GM19372 (cell line): ENCODE measurements around the gene MAPKAP1.
"Not testable (repeated sequence)": the region's sequence is repeated elsewhere in the genome, so short reads cannot be mapped to it uniquely, and the experiment has no call there.

ENCODE experiments used
- ATAC-seq: cut with Tn5 transposase; IDR thresholded peaks from one replicate; pipeline ENCODE4 v1.9.1; 2021; ENCODE audit warnings: mild to moderate bottlenecking, low read depth, moderate library complexity; ENCODE audit not compliant: unreplicated experiment

The MAPKAP1 gene

DNA sequence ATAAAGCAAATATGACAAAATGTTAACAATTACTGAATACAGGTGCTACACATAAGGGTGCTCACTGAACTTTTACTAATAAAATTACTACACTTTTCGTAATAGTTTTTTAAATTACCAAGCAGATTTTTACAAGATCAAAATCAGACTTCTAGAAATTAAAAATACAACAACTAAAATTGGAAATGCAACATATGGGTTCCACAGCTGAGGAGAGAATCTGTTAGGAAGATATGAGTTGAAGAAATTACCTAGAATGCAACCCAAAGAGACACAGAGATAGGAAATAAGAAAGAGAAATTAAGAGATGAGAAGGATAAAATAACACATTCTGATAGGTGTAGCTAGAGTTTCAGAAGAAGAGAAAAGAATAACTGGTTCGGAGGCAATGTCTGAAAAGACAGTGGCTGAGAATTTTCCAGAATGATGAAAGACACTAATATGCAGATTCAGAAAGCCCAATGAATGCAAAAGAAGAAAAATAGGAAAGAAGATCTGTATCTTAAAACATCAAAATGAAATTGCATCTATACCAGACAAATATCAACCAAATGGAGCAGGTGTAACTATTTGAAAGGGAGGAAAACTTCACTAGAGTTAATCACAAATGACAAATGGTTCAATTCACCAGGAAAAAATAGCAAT, 95.8 kb downstream of the MAPKAP1 start:
- ATAC-seq: no peak

DNA sequence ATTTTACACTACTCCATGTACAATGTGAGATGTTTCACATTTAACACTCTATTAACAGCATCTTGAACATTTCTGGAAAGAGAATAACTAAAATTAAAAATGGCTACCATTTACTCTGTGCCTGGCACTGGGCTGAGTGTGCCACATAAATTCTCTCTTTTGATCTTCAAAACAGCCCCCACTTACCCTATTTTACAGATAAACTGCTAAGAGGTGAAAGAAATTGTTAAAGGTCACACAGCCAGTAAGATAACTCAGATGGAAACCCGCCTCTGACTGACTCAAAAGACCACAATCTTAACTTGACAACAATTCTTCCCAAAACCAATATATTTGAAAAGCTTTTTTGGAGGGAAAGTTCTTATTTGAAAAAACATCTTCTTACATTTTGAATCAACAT, 97.3 kb downstream of the MAPKAP1 start:
- ATAC-seq: no peak

DNA sequence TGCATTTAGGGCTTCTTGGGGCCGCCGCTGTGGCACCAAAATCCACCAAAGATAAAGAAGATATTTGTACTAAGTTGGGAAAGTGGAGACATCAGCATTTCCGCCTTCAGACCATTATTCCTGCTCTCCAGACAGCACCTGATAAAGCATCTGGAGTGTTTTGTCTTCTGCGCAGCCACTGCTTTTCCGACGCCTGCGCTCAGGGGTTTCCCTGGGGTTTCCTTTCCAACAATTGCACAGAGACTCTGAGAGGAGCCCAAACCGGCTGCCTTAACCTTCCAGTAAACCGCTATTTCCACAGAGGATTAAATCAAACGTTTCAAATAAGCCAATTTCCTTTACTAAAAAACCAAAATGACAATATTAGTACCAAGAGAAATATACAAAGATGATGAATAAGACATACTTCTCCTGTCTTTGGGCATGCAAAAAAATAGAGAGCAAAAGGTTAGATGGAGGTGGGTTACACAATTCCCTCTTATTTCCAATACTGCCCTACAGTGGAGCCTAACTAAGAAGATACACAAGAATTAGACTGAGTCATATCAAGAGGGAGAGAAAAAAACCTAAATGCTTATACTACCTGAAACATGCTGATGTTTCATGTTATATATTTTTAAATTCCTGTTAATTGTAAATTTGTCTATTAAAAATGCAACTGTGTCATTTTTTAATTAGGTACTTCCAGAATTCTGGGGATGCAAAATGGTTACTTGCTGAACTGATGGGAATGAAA, 98.4 kb downstream of the MAPKAP1 start:
- ATAC-seq: no peak

DNA sequence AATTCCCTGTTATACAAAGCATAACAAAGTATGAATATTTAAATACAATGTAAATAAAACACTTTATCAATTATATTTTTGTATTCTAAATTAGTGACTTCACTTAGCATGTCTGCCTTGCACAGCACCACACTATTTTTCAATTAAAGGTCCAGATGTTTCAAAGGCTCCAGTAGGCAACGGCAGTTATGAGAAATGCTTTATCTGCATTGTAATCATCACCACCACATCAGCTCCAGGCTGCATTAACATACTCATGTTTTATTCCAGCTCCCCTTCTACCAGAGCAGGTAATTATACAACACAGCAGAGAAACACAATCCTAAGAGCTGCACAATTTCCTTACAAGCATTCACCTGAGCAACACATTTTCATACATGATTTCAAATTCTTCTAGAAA, 102.8 kb downstream of the MAPKAP1 start:
- no peak for ATAC-seq

DNA sequence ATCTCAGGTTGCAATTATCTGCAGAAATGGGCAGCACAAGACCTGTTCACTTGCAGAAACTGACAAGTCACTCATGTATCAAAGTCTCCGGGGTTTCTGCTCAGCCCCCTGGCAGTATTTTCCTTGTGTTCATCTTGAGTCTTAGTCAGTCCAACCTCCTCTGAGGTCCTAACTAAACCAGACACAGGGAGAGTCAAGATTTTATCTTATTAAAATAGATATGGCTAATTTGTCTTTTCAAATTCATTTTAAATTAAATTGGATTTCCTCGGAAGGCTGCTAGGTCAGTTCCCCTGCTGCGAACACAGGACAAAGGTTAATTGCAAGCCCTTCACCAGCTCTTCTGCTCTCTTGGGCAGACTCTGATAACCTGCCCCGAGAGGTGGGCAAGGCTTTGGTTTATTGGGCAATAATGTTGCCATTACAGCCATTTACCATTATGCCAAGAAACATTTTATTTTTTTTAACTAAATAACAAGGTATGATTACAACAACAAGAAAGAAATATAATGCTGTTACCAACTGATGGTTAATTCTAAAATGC, 103.5 kb downstream of the MAPKAP1 start:
- no peak for ATAC-seq

DNA sequence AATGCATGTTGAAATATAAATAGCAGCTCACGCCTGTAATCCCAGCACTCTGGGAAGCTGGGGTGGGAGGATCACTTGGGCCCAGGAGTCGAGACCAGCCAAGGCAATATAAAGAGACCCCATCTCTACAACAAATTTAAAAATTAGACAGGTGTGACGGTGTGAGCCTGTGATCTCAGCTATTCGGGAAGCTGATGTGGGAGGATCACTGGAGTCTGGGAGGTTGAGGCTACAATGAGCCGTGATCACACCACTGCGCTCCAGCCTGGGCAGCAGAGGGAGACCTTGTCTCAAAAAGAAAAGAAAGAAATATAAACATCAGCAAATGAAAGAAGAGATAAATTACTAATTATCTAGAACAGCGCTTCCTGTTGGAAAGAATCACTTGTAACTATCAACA, 105.0 kb downstream of the MAPKAP1 start:
- no peak for ATAC-seq

DNA sequence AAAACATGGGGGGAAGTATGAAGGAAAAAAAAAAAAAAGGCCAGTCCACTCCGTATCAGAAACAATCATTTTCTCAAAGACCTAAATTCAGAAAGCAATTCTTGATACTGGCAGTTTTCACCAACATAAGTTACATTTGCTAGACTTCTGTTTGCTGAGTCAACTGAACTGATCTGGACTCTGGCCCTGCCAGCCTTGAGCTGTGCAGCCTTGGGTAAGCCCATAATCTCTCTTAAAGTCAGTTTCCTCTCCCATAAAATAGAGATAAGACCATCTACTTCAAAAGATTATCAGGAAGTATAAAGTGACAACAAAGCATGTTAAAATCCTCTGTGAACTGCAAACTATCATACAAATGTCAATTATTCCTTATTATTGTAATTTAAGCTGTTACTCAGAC, 106.8 kb downstream of the MAPKAP1 start:
- no peak for ATAC-seq

DNA sequence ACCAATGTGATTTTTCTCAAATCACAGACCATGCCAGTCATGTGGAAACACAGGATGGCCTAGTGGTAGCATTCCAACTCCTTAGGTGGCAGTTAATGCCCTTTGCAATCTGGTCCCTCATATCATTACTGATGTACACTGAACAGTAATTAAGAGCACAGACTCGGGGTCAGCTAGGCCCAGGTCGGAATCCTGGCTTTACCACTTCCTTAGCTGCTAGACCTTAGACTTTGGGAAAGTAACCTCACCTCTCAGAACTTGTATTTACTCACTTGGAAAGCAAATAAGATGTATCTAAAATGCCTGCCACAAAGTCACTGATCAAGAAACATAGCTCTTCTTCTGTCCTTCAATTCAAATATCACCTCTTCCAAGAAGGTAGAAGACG, 112.8 kb downstream of the MAPKAP1 start:
- no peak for ATAC-seq

DNA sequence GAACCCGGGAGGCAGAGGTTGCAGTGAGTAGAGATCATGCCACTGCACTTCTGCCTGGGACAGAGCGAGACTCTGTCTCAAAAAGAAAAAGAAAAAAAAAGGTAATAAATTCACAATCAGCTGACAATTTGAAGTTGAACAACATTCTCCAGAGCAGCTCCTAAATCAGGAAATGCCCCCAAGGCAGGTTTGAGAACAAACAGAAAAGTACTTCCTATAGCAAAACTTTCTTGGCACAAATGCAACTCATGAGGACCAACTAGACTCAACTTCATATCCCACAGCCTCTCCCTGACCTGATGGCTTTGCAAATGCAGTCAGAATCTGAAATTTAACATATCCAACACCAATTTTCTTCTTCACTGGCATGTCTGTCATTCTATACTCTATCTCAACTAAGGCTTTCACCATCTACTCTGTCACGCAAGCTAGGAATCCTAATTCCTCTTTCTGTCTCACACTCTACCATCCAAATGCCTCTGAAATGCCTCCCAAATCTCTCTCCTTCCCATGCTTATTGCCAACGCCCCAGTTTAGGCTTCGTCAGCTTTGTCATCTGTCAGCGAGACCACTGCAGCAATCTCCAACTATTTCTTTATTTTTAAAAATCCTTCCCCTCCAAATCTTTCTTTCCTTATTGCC, 113.3 kb downstream of the MAPKAP1 start:
- no peak for ATAC-seq

DNA sequence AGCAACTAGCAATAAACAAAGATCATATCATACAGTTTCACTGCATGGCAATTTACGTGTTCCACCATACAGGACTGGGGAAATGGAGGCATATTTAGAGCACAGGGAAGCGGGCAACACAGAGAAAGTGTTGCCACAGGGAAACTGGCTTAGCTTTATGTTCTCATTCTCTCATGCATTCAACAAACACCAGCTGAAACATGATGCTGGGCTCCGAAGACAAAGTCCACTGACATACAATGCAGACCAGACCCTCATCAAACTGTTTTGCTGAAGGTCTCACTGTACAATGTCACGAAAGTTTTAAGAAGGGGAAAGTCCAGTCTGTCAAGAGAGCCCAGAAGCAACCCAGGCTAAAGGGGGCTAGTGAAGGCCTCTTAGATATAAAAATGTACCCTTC, 115.1 kb downstream of the MAPKAP1 start:
- no peak for ATAC-seq

DNA sequence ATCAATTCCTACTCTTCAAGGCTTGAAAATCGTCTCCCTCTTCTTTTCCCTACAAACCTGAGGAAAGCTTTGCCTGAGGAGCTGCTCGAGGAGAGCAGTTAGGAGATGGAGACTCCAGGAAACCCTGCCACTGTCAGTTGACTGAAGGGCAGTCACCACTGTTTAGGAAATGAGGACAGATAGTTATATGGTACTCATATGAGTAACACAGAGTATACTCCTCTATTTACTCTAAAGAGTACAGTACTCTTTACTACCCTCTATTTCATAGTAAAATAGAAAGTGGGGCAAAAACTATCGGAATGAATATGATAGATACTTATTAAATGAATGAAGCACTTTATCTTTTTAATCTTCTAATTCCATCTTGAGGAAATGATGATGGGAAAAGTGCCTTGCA, 115.8 kb downstream of the MAPKAP1 start:
- no peak for ATAC-seq

DNA sequence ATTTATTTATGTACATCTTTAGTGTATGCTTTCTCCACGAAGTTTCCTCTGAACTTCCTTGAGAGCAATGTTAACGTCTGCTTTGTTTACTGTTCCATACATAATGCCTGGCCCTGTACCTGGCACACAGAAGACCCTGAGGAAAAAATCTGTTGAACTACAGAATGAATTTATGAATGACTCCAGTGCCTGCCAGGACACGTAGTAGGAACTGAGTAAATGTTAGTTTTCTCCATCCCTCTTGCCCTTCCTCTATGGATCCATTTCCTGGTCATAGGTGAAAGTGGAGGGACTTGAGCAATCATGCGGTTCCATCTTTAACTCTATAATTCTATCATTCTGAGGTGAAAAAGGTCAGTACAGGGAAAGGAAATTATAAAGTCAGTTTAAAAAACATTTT, 117.7 kb downstream of the MAPKAP1 start:
- ATAC-seq: no peak

DNA sequence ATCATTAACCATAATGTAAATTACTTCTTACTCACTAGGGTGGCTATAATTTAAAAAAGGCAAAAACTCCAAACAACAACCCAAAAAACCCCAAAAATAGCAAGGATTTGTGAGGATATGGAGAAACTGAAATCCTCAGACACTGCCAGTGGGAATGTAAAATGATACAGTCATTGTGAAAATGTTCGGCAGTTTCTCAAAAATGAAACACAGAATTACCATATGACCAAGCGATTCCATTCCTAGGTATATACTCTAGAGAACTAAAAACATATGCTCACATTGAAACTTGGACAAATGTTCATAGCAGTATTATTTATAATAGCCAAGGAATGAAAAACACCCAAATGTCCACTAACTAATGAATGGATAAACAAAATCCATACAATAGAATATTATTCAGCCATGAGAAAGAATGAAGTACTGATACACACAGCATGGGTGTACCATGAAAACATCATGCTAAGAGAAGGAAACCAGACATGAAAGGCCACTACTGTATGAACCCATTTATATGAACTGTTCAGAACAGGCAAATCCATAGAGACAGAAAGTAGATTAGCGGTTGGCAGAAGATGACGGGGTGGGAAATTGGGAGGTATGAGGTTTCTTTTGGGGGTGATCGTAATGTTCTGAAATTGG, 119.1 kb downstream of the MAPKAP1 start:
- ATAC-seq: no peak

DNA sequence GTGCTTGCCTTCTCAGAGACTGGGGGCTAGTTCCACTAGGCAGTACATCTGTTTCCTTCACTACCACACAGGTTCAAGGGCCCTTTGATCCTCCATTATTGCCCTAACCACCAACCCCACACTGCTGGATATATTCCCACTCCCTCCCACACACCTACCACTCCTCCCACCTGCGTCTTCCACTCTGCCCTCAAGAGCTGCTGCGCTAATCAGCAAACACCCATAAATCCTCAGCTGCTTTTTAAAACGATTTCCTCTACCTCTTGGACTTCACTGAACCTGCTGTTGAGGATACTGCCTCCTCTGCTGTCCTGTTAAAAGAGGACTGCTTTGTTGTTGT, 120.9 kb downstream of the MAPKAP1 start:
- ATAC-seq: no peak

DNA sequence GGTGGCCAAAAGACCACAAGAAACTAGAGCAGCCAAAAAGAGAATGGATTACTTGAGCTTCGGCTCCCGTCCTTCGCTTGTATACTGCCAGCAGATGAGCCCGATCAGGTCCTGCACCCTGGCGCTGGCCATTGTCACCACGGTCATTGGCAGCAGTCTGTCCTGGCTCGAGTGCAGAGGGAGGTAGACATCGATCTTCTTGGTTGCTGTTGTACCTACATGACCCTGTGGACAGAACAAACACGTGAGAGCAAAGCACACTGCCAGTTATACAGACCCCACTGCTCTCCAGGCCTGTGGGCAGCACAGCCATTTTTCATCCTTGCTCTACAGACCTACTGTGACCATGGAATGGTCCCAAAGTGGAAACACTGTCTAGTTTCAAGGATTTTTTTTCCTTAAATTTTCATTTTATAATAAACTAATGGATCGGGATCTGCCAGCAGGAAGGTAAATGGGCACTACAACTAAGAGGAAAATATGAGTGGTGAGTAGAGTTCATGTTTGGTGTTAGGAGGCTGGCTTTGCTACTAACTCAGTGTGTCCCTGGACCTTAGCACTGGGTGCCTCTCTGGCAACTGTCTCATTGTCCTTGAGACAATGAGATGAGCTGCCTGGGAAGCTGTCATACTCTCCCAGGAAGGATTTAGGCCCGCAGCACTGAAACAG, 121.4 kb downstream of the MAPKAP1 start:
- ATAC-seq: no peak

DNA sequence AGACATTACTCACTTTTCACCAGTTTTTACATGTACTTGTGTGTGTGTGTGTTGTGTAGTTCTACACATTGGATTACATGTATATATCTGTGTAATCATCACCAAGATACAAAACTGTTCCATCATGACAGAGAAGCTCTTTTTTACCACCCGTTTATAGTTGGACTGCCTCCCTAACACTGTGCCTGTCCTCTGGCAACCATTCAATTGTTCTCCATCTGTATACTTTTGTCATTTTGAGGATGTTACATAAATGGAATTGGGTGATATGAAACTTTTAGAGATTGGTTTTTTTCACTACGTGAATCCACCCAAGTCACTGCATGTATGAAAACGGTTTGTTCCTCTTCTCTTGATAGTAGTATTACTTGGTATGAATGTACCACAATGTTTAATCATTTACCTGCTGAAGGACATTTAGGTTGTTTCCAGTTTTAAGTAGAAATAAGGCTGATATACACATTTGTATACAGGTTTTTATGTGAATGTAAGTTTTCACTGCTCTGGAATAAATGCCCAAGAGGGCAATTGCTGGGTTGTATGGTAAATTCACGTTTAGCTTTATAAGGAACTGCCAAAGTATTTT, 126.2 kb downstream of the MAPKAP1 start:
- no peak for ATAC-seq

DNA sequence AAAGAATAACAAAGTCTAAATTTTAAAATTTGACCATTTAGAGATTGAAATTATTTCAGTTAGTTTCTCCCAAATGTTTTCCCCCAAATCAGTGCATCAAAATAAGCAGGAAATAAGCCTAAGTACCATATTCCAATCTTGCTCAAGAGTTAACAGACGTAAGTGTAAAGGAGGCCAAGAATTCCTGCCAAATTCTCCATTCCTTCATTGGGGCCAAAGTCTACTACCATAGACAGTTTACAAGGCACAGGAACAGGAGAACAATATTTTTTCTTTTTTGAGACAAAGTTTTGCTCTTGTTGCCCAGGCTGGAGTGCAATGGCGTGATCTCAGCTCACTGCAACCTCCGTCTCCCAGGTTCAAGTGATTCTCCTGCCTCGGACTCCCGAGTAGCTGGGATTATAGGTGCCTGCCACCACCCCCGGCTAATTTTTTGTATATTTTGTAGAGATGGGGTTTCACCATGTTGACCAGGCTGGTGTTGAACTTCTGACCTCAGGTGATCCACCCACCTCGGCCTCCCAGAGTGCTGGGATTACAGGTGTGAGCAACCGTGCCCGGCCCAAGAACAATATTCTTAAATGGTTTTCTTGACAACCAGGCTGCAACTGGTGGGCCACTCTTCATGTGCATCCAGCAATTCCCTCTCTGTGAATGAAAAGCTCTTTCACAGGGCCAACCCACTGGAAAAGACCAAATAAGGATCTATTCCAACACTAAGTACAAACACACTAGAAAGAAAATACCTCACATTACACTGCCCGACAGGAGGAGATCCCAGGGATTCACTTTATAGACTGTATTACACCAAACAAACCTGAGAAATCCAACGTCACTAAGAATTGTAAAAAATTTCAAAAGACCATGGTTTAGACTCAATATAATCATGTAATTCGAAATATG, 127.7 kb downstream of the MAPKAP1 start:
- ATAC-seq: no peak

DNA sequence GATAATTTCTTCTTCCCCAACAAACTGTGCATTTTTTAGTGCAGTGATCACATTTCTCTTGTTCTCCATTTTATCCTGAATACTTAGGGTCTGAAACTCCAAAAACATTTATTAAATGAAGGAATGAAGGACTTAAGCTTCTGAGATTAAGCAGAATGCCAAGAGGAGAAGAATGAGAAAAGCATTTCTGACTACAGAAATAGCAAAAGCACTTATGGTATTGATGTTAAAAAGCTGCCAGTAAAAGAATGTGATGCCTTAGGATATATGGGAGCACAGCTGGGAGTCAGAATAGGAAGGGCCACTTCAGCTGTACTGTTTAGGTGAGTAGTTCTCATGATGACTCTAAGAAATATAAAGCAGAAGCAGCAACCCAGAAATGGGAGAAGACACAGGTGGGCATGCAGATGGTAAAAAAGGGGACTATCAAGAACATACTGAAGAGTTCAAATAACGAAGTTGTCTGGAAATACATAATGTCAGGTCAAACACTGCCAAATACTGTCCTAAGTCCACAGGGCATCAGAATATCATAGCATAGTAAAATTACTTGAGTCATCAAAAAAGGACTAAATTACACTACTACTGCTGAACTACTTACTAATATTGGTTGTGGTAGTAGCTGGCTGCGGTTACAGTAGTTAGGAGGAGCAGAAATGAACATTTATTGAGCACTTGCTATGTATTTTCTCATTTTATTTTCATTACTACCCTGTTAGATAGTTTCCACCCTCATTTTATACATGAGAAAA, 132.7 kb downstream of the MAPKAP1 start:
- ATAC-seq: no peak

DNA sequence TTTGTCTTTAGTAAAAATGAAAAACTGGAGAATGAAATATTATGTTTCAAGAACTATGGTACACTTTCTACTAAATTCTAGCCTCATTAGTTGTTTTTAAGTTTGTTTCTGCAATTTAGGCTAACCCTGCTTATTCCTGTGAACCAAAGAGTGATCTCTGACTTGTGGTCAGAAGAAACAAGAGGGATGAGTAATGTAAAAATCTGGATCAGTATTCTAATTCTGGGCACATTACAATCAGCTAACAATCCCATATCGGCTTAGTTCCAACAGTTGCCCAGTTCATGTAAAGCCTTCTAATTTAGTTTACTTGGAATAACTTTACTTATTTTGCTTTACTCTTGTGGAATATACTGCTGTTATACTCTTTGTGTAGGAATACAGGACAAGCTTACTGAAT, 134.5 kb downstream of the MAPKAP1 start:
- not testable (repeated sequence) for ATAC-seq
